GM21528 (cell line): ENCODE results near the gene LRRC37A2.
"Not testable (repeated sequence)": the region's sequence is repeated elsewhere in the genome, so short reads cannot be mapped to it uniquely, and the experiment has no call there.

ENCODE experiments used
- ATAC-seq: cut with Tn5 transposase; IDR thresholded peaks from one replicate; pipeline ENCODE4 v1.9.1; 2021; ENCODE audit warnings: mild to moderate bottlenecking, moderate library complexity; ENCODE audit not compliant: unreplicated experiment, low FRiP score

Gene LRRC37A2

GRCh38 chr17:46512168-46512567 is at the start of gene LRRC37A2:
LRRC37A2 (plus strand) TSS chr17:46512468; CDS start chr17:46512713, 245 bp downstream.
- not testable (repeated sequence) for ATAC-seq

- ATAC-seq, result not testable (repeated sequence)
Measured at GRCh38 chr17:46467618-46468017, 44.6 kb upstream of the LRRC37A2 start.

- not testable (repeated sequence) for ATAC-seq
Measured at GRCh38 chr17:46474489-46474888, 37.8 kb upstream of the LRRC37A2 start.

- not testable (repeated sequence) for ATAC-seq
Measured at GRCh38 chr17:46475583-46475982, 36.7 kb upstream of the LRRC37A2 start.

- ATAC-seq, result not testable (repeated sequence)
Measured at GRCh38 chr17:46478823-46479222, 33.4 kb upstream of the LRRC37A2 start.

GRCh38 chr17:46481310-46481709 is 31.0 kb upstream of the LRRC37A2 start:
- ATAC-seq, result not testable (repeated sequence)

- not testable (repeated sequence) for ATAC-seq
Measured at GRCh38 chr17:46492021-46492420, 20.2 kb upstream of the LRRC37A2 start.

GRCh38 chr17:46499437-46500139 is 12.7 kb upstream of the LRRC37A2 start:
- not testable (repeated sequence) for ATAC-seq

GRCh38 chr17:46505896-46506295 is 6.4 kb upstream of the LRRC37A2 start:
- not testable (repeated sequence) for ATAC-seq

- not testable (repeated sequence) for ATAC-seq
Measured at GRCh38 chr17:46534716-46535115, 22.4 kb downstream of the LRRC37A2 start.

- ATAC-seq, result not testable (repeated sequence)
Measured at GRCh38 chr17:46548607-46549006, 36.3 kb downstream of the LRRC37A2 start.

- not testable (repeated sequence) for ATAC-seq
Measured at GRCh38 chr17:46559155-46559554, 46.9 kb downstream of the LRRC37A2 start.

- not testable (repeated sequence) for ATAC-seq
Measured at GRCh38 chr17:46560048-46560447, 47.8 kb downstream of the LRRC37A2 start.

GRCh38 chr17:46566284-46566683 is 54.0 kb downstream of the LRRC37A2 start:
- not testable (repeated sequence) for ATAC-seq

- not testable (repeated sequence) for ATAC-seq
Measured at GRCh38 chr17:46566980-46567379, 54.7 kb downstream of the LRRC37A2 start.

- not testable (repeated sequence) for ATAC-seq
Measured at GRCh38 chr17:46571796-46572195, 59.5 kb downstream of the LRRC37A2 start.

GRCh38 chr17:46579083-46580075 is 67.1 kb downstream of the LRRC37A2 start, which contains the start of gene ARL17A:
ARL17A (minus strand) TSS chr17:46579691; CDS start chr17:46576322, 3,369 bp downstream.
- ATAC-seq, result peak; percentile 91

GRCh38 chr17:46580082-46580481 is 67.8 kb downstream of the LRRC37A2 start:
- ATAC-seq, result not testable (repeated sequence)

GRCh38 chr17:46585444-46585843 is 73.2 kb downstream of the LRRC37A2 start:
- ATAC-seq, result not testable (repeated sequence)

- peak; percentile 72 for ATAC-seq
Measured at GRCh38 chr17:46590157-46591146, 78.2 kb downstream of the LRRC37A2 start, which contains the start of gene NSF. NSF (plus strand) TSS chr17:46590669; CDS start chr17:46590776, 107 bp downstream.
